ENCODE data around the gene LAMC2. TPM values are rescaled to one million over a fixed set of nuclear protein-coding genes. Genes with fewer than 3 reads are reported as not detected.

The LAMC2 gene
- total RNA-seq, 2 donors from 2014 or later, result 9.3 to 11.6 TPM

GRCh38 chr1:183259924-183260323 is 73.9 kb downstream of the LAMC2 start:
- no peaks in the 10 kb centered on the region for H3K4me1 ChIP-seq (replicated peaks)
- TF ChIP-seq CTCF (IDR thresholded peaks at IDR 0.05), result no peak
- H3K4me3 ChIP-seq, result no peak overlapping the region
- intact Hi-C loops (cut with DNase I), result no loop called here
- no peak for DNase-seq (ENCODE audit: low spot score)
- no peaks in the 10 kb centered on the region for H3K9me3 ChIP-seq
- H3K27me3 ChIP-seq (replicated peaks; ENCODE audit: insufficient read depth), result no peaks in the 10 kb centered on the region
- WGBS, result 90% methylated on average over 5 of the region's 5 CpGs
- H3K27ac ChIP-seq, result no peak overlapping the region
- H3K36me3 ChIP-seq, result no peaks in the 10 kb centered on the region

GRCh38 chr1:183262628-183263200 is 76.7 kb downstream of the LAMC2 start:
- Histone ChIP-seq H3K36me3 (no peaks in the 10 kb centered on the region), H3K27ac (no peak overlapping the region)
- DNase-seq (ENCODE audit: low spot score), result no peak

GRCh38 chr1:183263886-183264602 is 78.0 kb downstream of the LAMC2 start:
- intact Hi-C loops (cut with DNase I), result no loop called here
- TF ChIP-seq CTCF (IDR thresholded peaks at IDR 0.05) (no peak), POLR2AphosphoS5 (IDR thresholded peaks at IDR 0.05) (no peak), POLR2A (IDR thresholded peaks at IDR 0.05) (no peak)
- H3K4me3 ChIP-seq, result no peak overlapping the region
- no peak overlapping the region for H3K27ac ChIP-seq
- H3K9me3 ChIP-seq, result no peaks in the 10 kb centered on the region
- H3K4me1 ChIP-seq (replicated peaks), result no peaks in the 10 kb centered on the region
- DNase-seq (ENCODE audit: low spot score), result no peak
- H3K27me3 ChIP-seq (replicated peaks; ENCODE audit: insufficient read depth), result no peaks in the 10 kb centered on the region
- no peaks in the 10 kb centered on the region for H3K36me3 ChIP-seq
- 60% methylated on average over 6 of the region's 6 CpGs for WGBS

More at GRCh38 chr1:183262628-183263200, 76.7 kb downstream of the LAMC2 start:
- no peaks in the 10 kb centered on the region for H3K9me3 ChIP-seq
- intact Hi-C loops (cut with DNase I), result no loop called here
- no peak overlapping the region for H3K4me3 ChIP-seq
- H3K27me3 ChIP-seq (replicated peaks; ENCODE audit: insufficient read depth), result no peaks in the 10 kb centered on the region
- 44% methylated on average over 5 of the region's 5 CpGs for WGBS
- no peaks in the 10 kb centered on the region for H3K4me1 ChIP-seq (replicated peaks)
- TF ChIP-seq CTCF (IDR thresholded peaks at IDR 0.05) (no peak), POLR2AphosphoS5 (IDR thresholded peaks at IDR 0.05) (no peak), POLR2A (IDR thresholded peaks at IDR 0.05) (no peak)

GRCh38 chr1:183267646-183268431 is 81.8 kb downstream of the LAMC2 start:
- Histone ChIP-seq H3K4me1 (replicated peaks) (no peaks in the 10 kb centered on the region), H3K4me3 (no peak overlapping the region), H3K27ac (no peak overlapping the region), H3K27me3 (replicated peaks; ENCODE audit: insufficient read depth) (no peaks in the 10 kb centered on the region), H3K36me3 (no peaks in the 10 kb centered on the region), H3K9me3 (no peaks in the 10 kb centered on the region)
- WGBS, result 55% methylated on average over 7 of the region's 7 CpGs
- TF ChIP-seq CTCF (IDR thresholded peaks at IDR 0.05), result no peak
- TF ChIP-seq POLR2A (IDR thresholded peaks at IDR 0.05), result no peak
- TF ChIP-seq POLR2AphosphoS5 (IDR thresholded peaks at IDR 0.05), result no peak
- intact Hi-C loops (cut with DNase I), result no loop called here
- DNase-seq (ENCODE audit: low spot score), result no peak

Measured in prostate gland (tissue), 2 donors.